Activated CD8-positive, alpha-beta T cell treated with anti-CD3 and anti-CD28 coated beads, Interleukin-2, amount 10 ng/mL, durations not matched to agents 7 days and 5 days (primary cell): Measurements from ENCODE around the gene GSC2. TPM values are rescaled to one million over a fixed set of nuclear protein-coding genes. Genes with fewer than 3 reads are reported as not detected.
A peak's percentile ranks its signal among the peaks of the same experiment; 100 is the strongest.

Experiments used
- ATAC-seq: fragments of 150-1000 bp; cut with Tn5 transposase; one replicate; pipeline ENCODE4 v1.10.0; 2021; ENCODE audit warnings: moderate library complexity
- CTCF ChIA-PET: fragments of 350-600 bp; sonication (Branson Sonifier 250); formaldehyde crosslinking; loops from one replicate; lab custom pipeline; 2021; ENCODE audit warnings: antibody characterized with exemption; lab: Charles Lee
- POLR2A ChIA-PET: fragments of 350-600 bp; sonication (Branson Sonifier 250); formaldehyde crosslinking; loops from one replicate; lab custom pipeline; 2021; ENCODE audit warnings: antibody characterized with exemption; lab: Charles Lee
- DNase-seq: peaks from one replicate; pipeline ENCODE4 v3.0.0-alpha.2; 2020
- H3K27ac Mint-ChIP-seq: one replicate; pipeline ENCODE4 v1.8.0; 2021; ENCODE audit warnings: mild to moderate bottlenecking, mixed read lengths
- H3K27me3 Mint-ChIP-seq: one replicate; pipeline ENCODE4 v1.8.0; 2021; ENCODE audit warnings: low read depth, mixed read lengths
- H3K36me3 Mint-ChIP-seq: one replicate; pipeline ENCODE4 v1.8.0; 2021; ENCODE audit warnings: low read depth, mixed read lengths
- H3K4me1 Mint-ChIP-seq: one replicate; pipeline ENCODE4 v1.8.0; 2021; ENCODE audit warnings: low read depth, mixed read lengths
- H3K4me3 Mint-ChIP-seq: one replicate; pipeline ENCODE4 v1.8.0; 2021; ENCODE audit warnings: mild to moderate bottlenecking, mixed read lengths
- H3K9me3 Mint-ChIP-seq: one replicate; pipeline ENCODE4 v1.8.0; 2022; ENCODE audit warnings: mixed read lengths; ENCODE audit not compliant: insufficient read depth
- total RNA-seq, 2 experiments: library from RNA; stranded (reverse); gene quantifications; one replicate each; pipeline ENCODE4 v1.2.3, GENCODE V29; 2021

GSC2 gene, protein sequence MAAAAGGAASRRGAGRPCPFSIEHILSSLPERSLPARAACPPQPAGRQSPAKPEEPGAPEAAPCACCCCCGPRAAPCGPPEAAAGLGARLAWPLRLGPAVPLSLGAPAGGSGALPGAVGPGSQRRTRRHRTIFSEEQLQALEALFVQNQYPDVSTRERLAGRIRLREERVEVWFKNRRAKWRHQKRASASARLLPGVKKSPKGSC
- not detected for total RNA-seq

- CTCF ChIA-PET, result no interaction called here
- no peak within 1 kb of the TSS for H3K27ac Mint-ChIP-seq
Observed at GRCh38 chr22:19149991-19150390, at the start of gene GSC2. Gene GSC2 (minus strand): TSS chr22:19150292. CDS start chr22:19150283, 9 bp downstream.

DNA sequence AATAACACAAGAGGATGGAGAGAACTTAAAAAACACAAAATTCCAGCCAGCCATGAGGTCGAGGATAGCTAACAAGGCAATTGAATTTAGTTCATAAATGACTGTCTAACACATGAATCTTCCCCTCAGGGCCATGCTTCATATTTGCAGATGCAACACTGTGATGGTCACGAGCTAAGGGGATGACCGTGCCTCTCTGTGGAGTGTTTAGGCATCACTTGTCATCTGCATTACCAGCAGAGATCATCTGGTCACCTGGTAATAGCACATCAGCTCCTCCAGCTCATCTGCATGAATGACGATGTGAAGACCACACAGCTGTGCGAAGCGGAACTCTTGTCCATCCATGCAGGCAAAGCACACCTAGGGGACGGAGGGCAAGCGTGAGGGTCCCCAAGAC, 49.4 kb upstream of the GSC2 start:
- H3K4me3 Mint-ChIP-seq, result no peak overlapping the region
- H3K4me1 Mint-ChIP-seq, result peaks cover 19% of the 10 kb centered on the region
- ATAC-seq (no peak), DNase-seq (no peak)
- H3K27ac Mint-ChIP-seq, result no peak overlapping the region
- POLR2A ChIA-PET, result no interaction called here
- CTCF ChIA-PET, result no interaction called here
- H3K27me3 Mint-ChIP-seq, result peaks cover 16% of the 10 kb centered on the region
- H3K9me3 Mint-ChIP-seq, result no peaks in the 10 kb centered on the region
- no peaks in the 10 kb centered on the region for H3K36me3 Mint-ChIP-seq

More at GRCh38 chr22:19149991-19150390, at the start of gene GSC2:
- peaks cover 44% of the 10 kb centered on the region for H3K27me3 Mint-ChIP-seq
- no peak for ATAC-seq
- peaks cover 3% of the 10 kb centered on the region for H3K36me3 Mint-ChIP-seq
- H3K9me3 Mint-ChIP-seq, result no peaks in the 10 kb centered on the region
- POLR2A ChIA-PET, result no interaction called here
- no peak for DNase-seq
- H3K4me1 Mint-ChIP-seq, result peaks cover 4% of the 10 kb centered on the region
- peak within 1 kb of the TSS; percentile 55 for H3K4me3 Mint-ChIP-seq

DNA sequence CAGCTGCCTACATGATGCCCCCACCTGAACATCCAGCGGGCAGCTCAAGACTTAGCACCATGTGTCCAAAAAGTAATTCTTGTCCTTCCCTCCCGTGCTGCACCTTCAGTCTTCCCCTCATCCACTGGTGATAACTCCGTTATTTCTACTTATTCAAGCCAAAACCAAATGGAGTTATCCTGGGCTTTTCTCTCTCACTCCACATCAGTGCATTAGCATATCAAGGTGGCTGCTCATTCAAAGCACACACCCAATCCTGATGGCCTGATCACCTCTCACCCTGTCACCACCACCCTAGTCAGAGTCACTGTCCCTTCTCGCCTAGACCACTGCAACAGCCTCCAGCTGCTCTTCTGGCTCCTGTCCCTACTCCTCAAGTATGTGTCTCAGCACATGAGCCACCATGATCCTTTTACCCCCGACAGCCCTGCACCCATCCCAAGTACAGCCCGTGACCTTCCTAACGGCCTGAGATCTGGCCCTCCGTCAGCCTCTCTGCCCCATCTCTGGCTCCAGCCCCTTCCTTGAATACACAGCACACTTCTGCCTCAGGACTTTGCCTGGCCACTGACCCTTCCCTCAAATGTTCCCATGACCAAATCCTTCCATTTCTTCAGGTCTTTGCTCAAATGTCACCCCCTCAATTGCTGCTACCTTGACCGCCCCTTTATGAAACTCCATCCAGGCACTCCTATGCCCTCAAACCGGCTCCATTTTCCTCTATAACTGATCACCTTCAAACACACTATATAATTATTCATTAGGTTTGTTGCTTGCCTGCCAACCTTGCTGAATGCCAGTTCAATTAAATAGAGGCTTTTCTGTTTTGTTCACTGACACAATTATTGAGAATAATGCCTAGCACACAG, 48.1 kb upstream of the GSC2 start:
- Mint-ChIP-seq H3K4me3 (no peak overlapping the region), H3K27ac (no peak overlapping the region), H3K27me3 (peaks cover 16% of the 10 kb centered on the region), H3K36me3 (no peaks in the 10 kb centered on the region), H3K4me1 (peaks cover 19% of the 10 kb centered on the region), H3K9me3 (no peaks in the 10 kb centered on the region)
- no peak for ATAC-seq
- CTCF ChIA-PET, result no interaction called here
- POLR2A ChIA-PET, result no interaction called here
- no peak for DNase-seq

DNA sequence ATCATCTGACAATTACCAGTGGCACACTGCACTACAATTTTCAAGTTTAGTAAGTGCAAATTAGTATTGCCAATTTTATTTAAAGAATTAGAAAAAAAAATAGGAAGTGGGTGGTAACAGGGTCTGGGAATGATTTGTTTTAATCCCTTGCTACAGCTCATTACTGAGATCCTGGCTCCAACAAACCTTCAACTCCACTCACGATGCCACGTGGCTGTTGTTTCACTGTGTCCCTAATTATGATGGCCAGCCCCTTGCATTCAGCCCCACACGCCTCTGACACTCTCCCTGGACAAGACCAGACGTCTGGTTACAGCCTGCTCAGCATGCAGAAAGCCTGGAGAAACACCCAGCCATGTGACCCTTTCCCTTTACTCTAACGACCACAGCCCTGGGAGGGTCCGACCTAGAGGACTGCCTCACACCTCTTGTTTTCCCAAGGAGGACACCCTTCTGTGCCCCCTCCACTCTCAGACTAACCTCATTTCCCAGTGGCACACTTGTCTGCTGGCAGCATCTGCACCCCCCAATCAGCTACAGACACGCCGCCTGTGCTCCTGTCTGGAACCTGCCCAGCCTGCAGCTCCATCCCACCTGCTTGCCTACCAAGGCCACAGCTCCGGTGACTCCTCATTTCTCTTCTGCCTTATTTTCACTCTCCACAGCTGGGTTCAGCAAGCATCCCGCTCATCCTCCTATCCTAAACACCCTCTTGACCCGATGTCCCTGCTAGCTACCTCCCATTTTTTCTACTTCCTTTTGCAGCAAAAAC, 46.9 kb upstream of the GSC2 start:
- DNase-seq (no peak), ATAC-seq (no peak)
- no peaks in the 10 kb centered on the region for H3K9me3 Mint-ChIP-seq
- H3K27me3 Mint-ChIP-seq, result peaks cover 11% of the 10 kb centered on the region
- H3K27ac Mint-ChIP-seq, result peak overlapping the region; percentile 27
- CTCF ChIA-PET, result no interaction called here
- H3K4me3 Mint-ChIP-seq, result no peak overlapping the region
- no peaks in the 10 kb centered on the region for H3K36me3 Mint-ChIP-seq
- H3K4me1 Mint-ChIP-seq, result peaks cover 19% of the 10 kb centered on the region
- POLR2A ChIA-PET, result no interaction called here

DNA sequence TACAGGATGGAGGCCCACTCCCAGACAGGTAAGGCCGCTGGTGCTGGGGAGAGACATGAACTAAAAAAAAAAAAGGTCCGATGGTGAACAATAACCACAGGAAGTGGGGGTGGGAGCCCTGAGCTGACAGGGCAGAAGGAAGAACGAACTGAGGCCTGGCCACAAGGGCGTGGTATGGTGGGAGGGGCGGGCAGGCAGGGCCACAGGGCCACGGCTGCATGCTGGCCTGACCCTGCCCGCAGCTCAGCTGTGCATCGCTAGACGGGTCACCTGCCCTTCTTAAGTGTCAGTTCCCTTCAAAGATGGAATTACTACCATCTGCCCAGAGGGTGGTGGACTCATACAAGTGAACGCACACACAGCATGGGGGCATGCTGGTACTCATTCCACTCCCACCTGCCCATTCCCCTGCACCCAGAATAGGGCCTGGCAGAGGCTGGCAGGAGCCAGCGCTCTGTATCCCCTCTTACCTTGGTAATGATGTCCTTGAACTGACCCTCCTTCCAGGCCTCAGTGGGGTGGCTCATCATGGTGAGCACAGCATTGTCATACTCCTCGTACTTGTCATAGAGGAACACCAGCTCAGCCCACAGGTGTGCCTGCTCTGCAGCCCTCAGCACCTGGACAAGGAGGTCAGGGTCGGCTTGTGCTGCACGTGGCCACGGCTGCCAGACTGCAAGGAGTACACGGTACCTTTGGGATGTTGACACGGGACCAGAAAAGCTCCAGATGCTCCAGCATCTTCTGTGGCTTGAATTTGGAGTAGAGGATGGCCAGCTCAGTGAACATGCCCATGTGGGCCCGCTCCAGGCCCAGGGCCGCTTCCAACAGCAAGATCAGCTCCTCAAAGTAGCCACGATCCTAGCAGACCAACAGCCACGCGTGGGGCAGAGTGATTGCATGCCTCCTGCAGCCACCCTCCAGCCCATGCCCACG, 46.0 kb upstream of the GSC2 start:
- peak; percentile 65 for DNase-seq
- Mint-ChIP-seq H3K4me3 (no peak overlapping the region), H3K4me1 (peaks cover 19% of the 10 kb centered on the region), H3K9me3 (no peaks in the 10 kb centered on the region), H3K27me3 (peaks cover 11% of the 10 kb centered on the region), H3K27ac (peak overlapping the region; percentile 62), H3K36me3 (no peaks in the 10 kb centered on the region)
- POLR2A ChIA-PET, result no interaction called here
- ATAC-seq, result peak; percentile 54
- CTCF ChIA-PET, result interaction anchor here (1.1 to 2.9 kb wide), 2 partner anchors 16 to 52 kb away, joined by 3 to 9 read pairs; partner anchors contain the start of genes ESS2 and SLC25A1

DNA sequence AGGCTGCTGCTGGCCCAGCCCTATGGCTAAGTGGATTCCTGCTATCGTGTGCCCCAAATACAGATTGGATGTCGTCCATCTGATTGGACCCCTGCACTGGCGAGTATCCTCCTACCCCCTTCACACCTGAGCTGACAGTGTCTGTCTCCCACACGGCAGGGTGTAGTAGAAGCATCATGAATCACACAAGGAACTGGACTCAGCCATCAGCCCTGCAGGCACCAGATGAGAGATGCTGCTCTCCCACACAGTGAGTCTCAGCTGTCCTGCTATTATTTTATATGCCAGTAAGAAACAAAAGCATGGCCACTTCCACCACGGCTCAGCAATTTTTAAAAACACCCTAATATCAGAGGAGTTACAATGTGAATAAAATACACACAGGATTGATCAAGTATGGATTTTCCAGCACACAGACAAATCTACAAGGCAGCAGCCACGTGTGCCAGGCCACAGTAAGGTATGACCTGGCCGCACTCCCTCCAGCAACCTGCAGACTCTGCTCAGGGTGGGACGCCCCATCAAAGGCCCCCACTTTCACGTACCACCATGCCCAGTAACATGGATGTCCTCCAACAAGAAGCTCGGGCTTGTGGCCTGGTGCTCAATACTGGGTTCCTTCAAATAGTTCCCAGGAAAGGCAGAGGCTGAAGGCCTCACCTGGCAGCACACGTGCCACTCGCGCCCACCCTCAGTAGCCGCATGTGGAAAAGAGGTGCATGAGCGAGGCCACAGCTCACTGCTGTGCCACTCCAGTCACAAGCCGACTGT, 44.9 kb upstream of the GSC2 start:
- Mint-ChIP-seq H3K27ac (peak overlapping the region; percentile 62), H3K27me3 (peaks cover 11% of the 10 kb centered on the region), H3K36me3 (no peaks in the 10 kb centered on the region), H3K4me3 (no peak overlapping the region), H3K9me3 (no peaks in the 10 kb centered on the region), H3K4me1 (peaks cover 19% of the 10 kb centered on the region)
- POLR2A ChIA-PET, result no interaction called here
- no peak for ATAC-seq
- DNase-seq, result no peak
- CTCF ChIA-PET, result interaction anchor here (1.1 to 2.9 kb wide), 2 partner anchors 15 to 51 kb away, joined by 3 to 9 read pairs; partner anchors contain the start of genes ESS2 and SLC25A1

GRCh38 chr22:19193879-19194278, 43.8 kb upstream of the GSC2 start:
- POLR2A ChIA-PET, result no interaction called here
- DNase-seq (no peak), ATAC-seq (no peak)
- peaks cover 19% of the 10 kb centered on the region for H3K4me1 Mint-ChIP-seq
- no peak overlapping the region for H3K27ac Mint-ChIP-seq
- H3K9me3 Mint-ChIP-seq, result no peaks in the 10 kb centered on the region
- CTCF ChIA-PET, result interaction anchor here (2.9 kb wide), 1 partner anchor 14 kb away, joined by 9 read pairs; the partner anchor contains the start of gene SLC25A1
- no peak overlapping the region for H3K4me3 Mint-ChIP-seq
- H3K27me3 Mint-ChIP-seq, result peaks cover 9% of the 10 kb centered on the region
- H3K36me3 Mint-ChIP-seq, result no peaks in the 10 kb centered on the region

- no peaks in the 10 kb centered on the region for H3K9me3 Mint-ChIP-seq
- ATAC-seq (no peak), DNase-seq (no peak)
- POLR2A ChIA-PET, result no interaction called here
- no peaks in the 10 kb centered on the region for H3K4me1 Mint-ChIP-seq
- H3K27me3 Mint-ChIP-seq, result peaks cover 3% of the 10 kb centered on the region
- H3K36me3 Mint-ChIP-seq, result no peaks in the 10 kb centered on the region
- CTCF ChIA-PET, result interaction anchor here (0.7 to 1.0 kb wide), 2 partner anchors 9 to 81 kb away, joined by 3 to 4 read pairs; no protein-coding TSS in a partner anchor
- H3K27ac Mint-ChIP-seq, result no peak overlapping the region
- no peak overlapping the region for H3K4me3 Mint-ChIP-seq
Observed at GRCh38 chr22:19187716-19188563, 37.8 kb upstream of the GSC2 start.

DNA sequence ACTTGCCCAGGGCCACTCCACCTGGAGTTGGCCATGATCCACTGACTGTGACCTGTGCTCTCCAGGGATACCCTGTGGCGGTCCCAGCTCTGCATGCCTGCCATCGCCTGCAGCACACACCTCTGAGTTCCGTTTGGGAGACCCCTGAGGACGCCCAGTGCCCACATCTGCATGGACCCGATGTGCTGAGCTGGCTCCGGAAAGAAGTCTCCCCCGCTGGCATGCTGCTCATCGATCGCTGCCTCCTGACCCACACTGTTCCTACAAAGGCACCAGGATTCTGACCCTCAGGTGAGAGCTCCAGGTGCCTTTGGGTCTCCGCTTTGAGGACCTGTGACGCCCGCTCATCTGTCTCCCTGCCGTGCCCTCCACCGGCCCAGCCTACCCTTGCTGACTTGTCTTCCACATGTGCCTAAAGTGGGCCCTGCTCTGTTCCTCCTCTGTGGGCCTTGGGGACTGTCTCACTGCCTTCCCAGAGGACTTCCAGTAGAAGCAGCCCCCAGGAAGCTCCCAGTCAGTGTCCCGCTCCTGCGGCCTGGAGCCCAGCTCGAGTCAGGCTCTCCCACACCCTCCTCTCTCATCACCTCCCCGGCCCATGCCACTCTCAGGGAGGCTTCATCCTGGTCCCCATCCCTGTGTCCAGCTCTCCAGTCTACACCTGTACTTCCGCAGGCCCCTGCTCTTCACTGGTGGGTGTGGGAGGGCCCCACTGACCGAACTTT, 34.3 kb upstream of the GSC2 start:
- CTCF ChIA-PET, result no interaction called here
- Mint-ChIP-seq H3K27ac (no peak overlapping the region), H3K9me3 (no peaks in the 10 kb centered on the region), H3K4me1 (peaks cover 20% of the 10 kb centered on the region), H3K27me3 (peaks cover 3% of the 10 kb centered on the region), H3K36me3 (no peaks in the 10 kb centered on the region), H3K4me3 (no peak overlapping the region)
- POLR2A ChIA-PET, result no interaction called here
- ATAC-seq (no peak), DNase-seq (no peak)
